ENCODE data around the gene SHISA6.

Gene SHISA6

GRCh38 chr17:11353601-11354000, 112.6 kb downstream of the SHISA6 start:
- DNase-seq (ENCODE audit: low read depth), result no peak

DNA sequence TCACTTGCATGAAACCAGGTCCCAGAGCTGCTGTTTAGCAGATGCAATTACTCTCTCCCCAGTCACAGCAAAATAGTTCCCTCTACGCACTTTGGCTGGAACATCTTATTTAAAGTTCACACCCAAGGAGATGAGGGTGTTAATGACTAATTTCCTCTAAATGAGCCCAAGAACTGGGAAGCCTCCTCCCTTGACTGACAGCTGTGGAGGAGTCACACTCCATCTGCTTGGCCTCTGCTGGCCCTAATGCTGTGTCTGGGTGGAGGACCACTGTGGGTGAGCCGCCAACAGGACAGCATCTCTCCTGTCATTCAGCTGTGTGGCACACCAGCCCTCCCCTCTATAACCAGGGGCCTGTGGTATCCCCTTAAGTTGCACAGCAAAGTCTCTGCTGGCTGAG, 115.4 kb downstream of the SHISA6 start:
- no peak for DNase-seq (ENCODE audit: low read depth)

DNA sequence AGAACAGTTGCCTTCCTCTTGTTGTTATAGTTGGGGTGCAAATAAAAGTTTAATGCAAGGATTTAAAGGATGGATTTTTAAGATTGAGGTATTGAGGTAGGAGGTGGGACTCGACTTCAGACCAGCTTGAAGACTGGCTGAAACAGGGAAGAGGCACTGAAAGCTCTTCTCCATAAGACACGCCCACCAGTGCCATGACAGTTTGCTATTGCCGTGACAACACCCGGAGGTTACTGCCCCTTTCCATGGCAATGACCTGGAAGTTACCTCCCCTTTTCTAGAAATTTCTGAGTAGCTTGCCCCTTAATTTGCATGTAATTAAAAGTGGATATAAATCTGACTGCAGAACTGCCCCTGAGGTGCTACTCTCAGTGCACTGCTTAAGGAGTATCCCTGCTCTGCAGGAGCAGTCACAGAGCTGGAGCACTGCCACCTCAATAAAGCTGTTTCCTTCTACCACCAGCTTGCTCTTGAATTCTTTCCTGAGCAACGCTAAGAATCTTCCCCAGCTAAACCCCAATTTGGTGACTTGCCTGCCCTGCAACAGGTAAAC, 122.6 kb downstream of the SHISA6 start:
- DNase-seq (ENCODE audit: low read depth), result no peak

GRCh38 chr17:11366272-11366850, 125.3 kb downstream of the SHISA6 start:
- DNase-seq (ENCODE audit: low read depth), result no peak

- no peak for DNase-seq (ENCODE audit: low read depth)
Measured at GRCh38 chr17:11369575-11369974, 128.6 kb downstream of the SHISA6 start.

DNA sequence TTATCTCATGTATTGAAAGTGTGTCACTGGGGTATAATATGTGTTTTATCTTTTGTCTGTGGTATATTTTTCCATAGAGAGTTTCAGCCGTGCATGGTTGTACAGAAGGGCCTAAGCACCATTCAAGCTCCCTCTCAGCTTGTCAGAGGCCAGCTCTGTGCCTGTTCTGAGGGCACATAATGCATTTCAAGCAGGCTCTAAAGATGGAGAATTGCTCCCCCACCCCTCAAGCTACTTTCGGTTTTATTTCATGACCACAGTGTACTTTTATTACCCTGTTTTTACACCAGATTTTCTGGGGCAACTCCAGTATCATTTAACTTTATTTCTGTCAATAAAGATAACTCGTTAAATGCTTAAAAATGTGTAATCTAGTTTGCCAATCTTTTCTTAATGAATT, 131.7 kb downstream of the SHISA6 start:
- DNase-seq (ENCODE audit: low read depth), result no peak

DNA sequence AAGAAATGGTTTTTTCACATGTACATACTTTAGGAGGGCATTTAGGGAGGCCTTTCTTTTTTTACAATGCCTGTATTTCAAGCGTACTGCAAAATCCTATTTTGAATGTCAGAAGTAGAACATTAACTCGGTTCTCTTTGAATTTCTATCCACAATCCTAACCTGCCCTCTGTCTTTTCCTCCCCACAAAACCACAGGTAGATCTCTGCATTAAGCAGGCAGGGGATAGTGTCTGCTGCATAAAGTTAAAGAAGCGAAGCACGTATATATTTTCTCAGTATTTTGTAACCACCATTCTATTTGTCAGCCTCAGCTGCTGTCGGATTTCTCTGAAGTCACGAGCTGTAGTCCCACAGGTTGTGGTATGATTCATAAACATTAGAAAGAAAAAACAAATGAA, 137.5 kb downstream of the SHISA6 start:
- DNase-seq (ENCODE audit: low read depth), result no peak

DNA sequence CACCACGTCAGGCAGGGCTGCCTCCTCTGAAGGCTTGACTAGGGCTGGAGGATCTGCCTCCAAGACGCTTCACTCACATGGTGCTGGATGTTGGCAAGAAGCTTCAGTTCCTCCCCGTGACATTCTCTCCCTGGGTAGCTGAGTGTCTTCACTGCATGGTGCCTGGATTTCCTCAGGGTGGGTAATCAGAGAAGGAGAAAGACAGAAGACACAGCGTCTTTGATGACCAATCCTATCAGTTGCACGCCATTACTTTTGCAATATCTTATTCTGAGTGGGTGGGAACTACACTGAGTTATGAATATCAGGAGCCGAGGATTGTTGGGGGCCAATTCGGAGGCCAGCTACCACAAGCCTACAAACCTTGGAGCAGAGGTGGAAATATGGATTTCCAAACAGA, 139.7 kb downstream of the SHISA6 start:
- DNase-seq (ENCODE audit: low read depth), result no peak

DNA sequence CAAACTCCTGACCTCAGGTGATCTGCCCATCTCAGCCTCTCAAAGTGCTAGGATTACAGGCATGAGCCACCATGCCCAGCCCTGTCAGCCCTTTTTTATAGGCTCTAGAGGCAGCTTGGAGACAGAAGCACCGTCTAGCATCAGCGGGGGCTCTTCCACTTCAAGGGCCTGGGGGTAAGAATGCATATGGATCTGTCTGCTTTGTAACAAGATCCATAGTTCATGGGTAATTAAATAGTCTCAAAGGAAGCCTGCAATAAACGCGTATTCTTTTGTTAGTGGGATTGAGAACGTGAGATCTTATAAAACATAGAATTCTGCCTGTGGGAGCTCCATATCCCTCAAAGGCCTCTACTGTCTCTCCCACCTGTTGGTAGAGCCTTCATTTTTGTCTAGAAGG, 142.1 kb downstream of the SHISA6 start:
- no peak for DNase-seq (ENCODE audit: low read depth)

GRCh38 chr17:11384131-11384530, 143.1 kb downstream of the SHISA6 start:
- no peak for DNase-seq (ENCODE audit: low read depth)

DNA sequence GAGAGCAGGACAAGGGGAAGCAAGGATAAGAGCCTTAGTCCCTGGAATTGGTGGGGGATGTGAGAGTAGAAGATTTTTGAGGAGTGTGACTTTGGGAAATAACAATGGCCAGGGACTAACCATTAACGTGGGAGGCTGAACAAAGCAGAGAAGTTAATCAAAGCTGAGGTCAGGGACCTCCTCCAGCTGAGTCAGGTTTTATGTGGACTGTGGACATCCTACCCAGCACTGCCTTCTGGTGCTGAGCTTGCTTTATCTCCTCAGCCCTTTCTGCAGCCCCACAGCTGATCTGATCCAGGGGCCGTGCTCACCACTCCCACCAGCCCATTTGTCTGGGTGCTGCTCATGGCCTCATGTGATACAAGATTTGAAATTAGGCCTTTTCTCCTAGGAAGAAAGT, 146.6 kb downstream of the SHISA6 start:
- no peak for DNase-seq (ENCODE audit: low read depth)

DNA sequence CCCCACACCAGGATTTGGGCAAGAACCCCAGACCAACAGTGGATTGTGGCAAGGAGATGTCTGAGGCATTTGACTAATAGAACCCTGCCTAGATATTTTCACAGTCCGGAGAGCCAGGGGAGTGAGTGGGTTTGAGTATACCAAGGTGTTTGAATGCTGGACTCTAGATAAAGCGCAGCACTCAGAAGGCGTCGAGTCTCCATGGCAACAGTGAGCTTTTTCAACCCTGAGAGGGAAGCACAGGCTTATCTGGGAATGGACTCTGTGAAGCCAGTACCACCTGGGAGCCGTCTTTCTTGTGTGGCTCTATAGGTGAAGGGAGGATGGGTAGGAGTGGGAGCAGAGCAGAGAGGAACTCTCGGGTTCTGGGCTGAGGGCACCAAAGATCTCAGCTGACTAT, 147.0 kb downstream of the SHISA6 start:
- no peak for DNase-seq (ENCODE audit: low read depth)

- no peak for DNase-seq (ENCODE audit: low read depth)
Measured at GRCh38 chr17:11389583-11389982, 148.6 kb downstream of the SHISA6 start.

DNA sequence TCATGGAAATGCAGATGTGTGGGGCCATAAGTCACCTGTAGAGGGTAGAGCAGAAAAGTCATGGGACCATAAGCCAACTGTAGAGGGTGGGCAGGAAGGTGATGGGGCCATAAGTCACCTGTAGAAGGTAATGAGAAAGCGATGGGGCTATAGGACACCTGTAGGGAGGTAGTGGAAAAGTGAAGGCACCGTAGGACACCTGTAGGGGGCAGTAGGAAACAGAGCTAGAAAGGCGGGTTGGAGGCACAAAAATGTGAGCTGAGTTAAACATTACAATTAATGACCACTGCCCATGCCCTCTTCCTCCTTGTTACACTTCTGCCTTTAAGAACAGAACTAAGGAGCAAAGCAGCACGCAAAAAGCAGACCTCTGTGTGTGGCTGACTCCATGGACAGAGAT, 150.1 kb downstream of the SHISA6 start:
- DNase-seq (ENCODE audit: low read depth), result no peak

DNA sequence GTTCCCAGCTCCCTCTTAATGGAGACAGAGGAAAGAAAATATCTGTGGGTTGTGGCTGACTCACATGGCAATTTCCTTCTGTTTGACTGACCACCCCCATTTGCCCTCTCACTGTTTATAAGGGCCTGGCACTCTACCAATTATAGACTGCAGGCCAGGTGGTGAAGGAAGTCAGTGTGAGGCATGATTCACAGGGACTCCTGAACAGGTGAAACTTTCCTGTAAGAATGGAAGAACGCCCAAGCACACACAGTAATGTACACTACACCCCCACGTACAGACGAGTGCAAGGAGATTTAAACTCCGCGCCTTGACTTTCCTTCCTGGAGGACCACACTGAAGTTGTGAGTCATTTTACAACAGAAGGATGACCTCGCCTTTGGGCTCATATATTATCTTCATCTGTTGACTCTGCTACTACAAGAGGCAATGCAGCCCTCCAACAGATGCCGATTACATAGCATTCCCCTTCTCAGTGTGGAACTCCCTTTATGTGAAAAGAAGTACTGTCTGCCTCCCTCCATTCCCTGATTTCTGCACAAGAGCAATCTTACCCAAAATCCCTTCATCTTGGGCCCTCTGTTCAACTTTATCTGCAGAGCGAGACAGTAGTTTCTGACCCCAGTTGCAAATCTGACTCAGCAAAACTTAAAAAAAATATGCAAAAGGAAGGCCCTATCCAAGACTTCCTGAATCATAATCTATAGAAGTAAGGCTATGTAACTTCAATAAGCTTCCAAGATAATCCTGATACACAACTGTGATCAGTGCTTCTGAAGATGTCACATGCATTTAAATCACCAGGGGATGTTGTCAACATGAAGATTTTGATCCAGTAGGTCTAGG, 163.6 kb downstream of the SHISA6 start:
- DNase-seq (ENCODE audit: low read depth), result no peak

GRCh38 chr17:11406716-11407115, 165.7 kb downstream of the SHISA6 start:
- DNase-seq (ENCODE audit: low read depth), result no peak

GRCh38 chr17:11412654-11413053, 171.6 kb downstream of the SHISA6 start:
- DNase-seq (ENCODE audit: low read depth), result no peak

- no peak for DNase-seq (ENCODE audit: low read depth)
Measured at GRCh38 chr17:11418342-11418741, 177.3 kb downstream of the SHISA6 start.

DNA sequence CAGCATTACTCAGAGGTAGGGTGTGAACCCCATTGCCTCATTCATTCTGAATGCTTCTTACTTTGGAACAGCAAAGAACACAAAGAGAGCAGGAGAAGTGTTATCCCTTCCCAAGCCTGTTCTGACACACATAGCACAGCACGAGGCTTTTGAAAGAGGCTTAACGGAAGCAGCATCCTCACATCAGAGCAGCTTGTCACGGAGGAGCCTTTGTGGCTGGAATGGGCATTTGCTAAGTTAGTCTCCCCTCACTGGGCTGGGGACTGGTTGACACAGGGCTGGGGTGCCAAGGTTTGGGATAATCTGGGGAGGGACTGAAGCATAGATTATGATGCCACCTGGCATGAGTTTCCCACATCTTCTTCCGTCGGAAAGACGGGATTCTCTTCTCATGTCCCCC, 189.7 kb downstream of the SHISA6 start:
- no peak for DNase-seq (ENCODE audit: low read depth)

DNA sequence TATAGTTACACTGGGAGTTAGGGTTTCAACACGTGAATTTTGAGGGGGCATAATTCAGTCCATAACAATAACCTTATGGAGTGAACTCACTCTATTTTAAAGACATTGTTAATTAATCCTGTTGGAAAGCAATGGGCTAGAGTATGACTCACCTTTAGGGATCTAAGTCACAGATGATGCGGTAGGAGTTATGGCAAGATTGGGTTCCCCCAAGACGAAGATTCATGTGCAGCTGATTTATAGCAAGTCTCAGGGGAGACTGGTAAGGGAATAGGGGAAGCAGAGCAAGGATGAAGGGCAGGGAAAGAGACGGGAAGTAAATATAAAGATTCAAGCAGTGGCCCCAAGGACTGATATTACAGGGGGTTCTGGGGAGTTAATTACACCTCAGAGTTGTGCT, 197.7 kb downstream of the SHISA6 start:
- no peak for DNase-seq (ENCODE audit: low read depth)

- no peak for DNase-seq (ENCODE audit: low read depth)
Measured at GRCh38 chr17:11441004-11441403, 200.0 kb downstream of the SHISA6 start.

- DNase-seq (ENCODE audit: low read depth), result no peak
Measured at GRCh38 chr17:11446316-11446715, 205.3 kb downstream of the SHISA6 start.

DNA sequence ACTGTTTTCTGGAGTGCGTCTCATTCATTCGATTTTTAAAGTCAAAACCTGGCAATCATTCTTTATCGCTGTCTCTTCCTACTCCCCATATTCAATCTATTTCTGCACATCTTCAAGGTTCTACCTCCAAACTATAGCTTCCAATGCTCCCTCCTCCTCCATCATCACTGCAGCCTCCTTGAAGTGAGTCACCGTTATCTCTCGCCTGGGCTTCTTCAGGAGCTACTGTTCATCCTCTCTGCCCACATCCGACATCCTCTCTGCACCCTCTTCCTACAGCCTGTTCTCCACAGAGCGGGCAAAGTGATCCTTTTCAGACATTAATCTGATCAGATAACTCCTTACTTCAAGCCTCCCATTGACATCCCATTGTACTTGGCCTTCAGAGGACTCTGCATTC, 213.1 kb downstream of the SHISA6 start:
- no peak for DNase-seq (ENCODE audit: low read depth)

DNA sequence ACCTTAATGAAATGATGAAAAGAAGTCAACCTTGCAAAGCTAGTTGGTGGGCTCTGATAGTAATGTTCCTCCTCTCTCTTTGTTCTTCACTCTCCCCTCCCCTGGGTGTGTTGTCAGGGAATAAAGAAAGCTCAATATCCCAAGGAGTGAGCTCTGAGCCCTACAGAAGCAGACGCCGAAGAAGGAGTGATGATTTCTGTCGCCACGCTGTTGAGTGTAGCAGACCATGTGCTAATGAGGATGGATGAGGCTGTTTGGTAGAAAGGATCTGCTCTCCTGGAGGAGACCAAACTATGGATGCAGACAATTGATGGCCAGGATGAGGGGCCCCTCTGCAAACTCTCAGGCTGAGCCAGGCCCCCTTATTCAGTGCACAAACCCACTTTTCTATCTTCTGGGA, 217.3 kb downstream of the SHISA6 start:
- DNase-seq (ENCODE audit: low read depth), result no peak

Measured in HS-5 (cell line).